ENCODE data around the gene TRIM26.
A peak's percentile ranks its signal among the peaks of the same experiment; 100 is the strongest.

TRIM26 gene

GRCh38 chr6:30157581-30157980 lies 55.6 kb downstream of the TRIM26 start (continued):
- TF ChIP-seq PATZ1 (CRISPR knock-in tag; IDR thresholded peaks at IDR 0.05; ENCODE audit: borderline replicate concordance) (no peak), SNAI2 (CRISPR knock-in tag; IDR thresholded peaks at IDR 0.05) (no peak), GLIS3 (CRISPR knock-in tag; IDR thresholded peaks at IDR 0.05) (no peak), CSDC2 (CRISPR knock-in tag; IDR thresholded peaks at IDR 0.05) (no peak), ZFP3 (CRISPR knock-in tag; IDR thresholded peaks at IDR 0.05) (no peak)

- no peak for TF ChIP-seq ZC3H10 (CRISPR knock-in tag; IDR thresholded peaks at IDR 0.05)
- no peak for TF ChIP-seq POU6F1 (CRISPR knock-in tag; IDR thresholded peaks at IDR 0.05; ENCODE audit: borderline replicate concordance, low read depth)
- no peak for TF ChIP-seq ZNF70 (CRISPR knock-in tag; IDR thresholded peaks at IDR 0.05)
- TF ChIP-seq CSDC2 (CRISPR knock-in tag; IDR thresholded peaks at IDR 0.05), result no peak
- TF ChIP-seq ARNTL (CRISPR knock-in tag; IDR thresholded peaks at IDR 0.05; ENCODE audit: borderline replicate concordance, low read depth), result no peak
- no peak for TF ChIP-seq ZFP30 (CRISPR knock-in tag; IDR thresholded peaks at IDR 0.05)
- no peak for TF ChIP-seq TCF4 (CRISPR knock-in tag; IDR thresholded peaks at IDR 0.05; ENCODE audit: borderline replicate concordance)
- no peak for TF ChIP-seq PATZ1 (CRISPR knock-in tag; IDR thresholded peaks at IDR 0.05; ENCODE audit: borderline replicate concordance)
- TF ChIP-seq ZFP3 (CRISPR knock-in tag; IDR thresholded peaks at IDR 0.05), result no peak
- no peak for TF ChIP-seq ISL1 (CRISPR knock-in tag; IDR thresholded peaks at IDR 0.05)
- TF ChIP-seq GLIS3 (CRISPR knock-in tag; IDR thresholded peaks at IDR 0.05), result no peak
- ATAC-seq, result no peak
These were observed 56.4 kb downstream of the TRIM26 start for GRCh38 chr6:30156774-30157173.

GRCh38 chr6:30156262-30156599 lies 57.0 kb downstream of the TRIM26 start:
- ATAC-seq, result no peak
- no peak for TF ChIP-seq ZFP30 (CRISPR knock-in tag; IDR thresholded peaks at IDR 0.05)

- no peak for ATAC-seq
- TF ChIP-seq PPARA (CRISPR knock-in tag; IDR thresholded peaks at IDR 0.05; ENCODE audit: borderline replicate concordance) (no peak), ZNF70 (CRISPR knock-in tag; IDR thresholded peaks at IDR 0.05) (no peak), CSDC2 (CRISPR knock-in tag; IDR thresholded peaks at IDR 0.05) (no peak), POU6F1 (CRISPR knock-in tag; IDR thresholded peaks at IDR 0.05; ENCODE audit: borderline replicate concordance, low read depth) (no peak), TOX (CRISPR knock-in tag; IDR thresholded peaks at IDR 0.05; ENCODE audit: borderline replicate concordance) (no peak), RARB (CRISPR knock-in tag; IDR thresholded peaks at IDR 0.05) (no peak)
These were observed 57.5 kb downstream of the TRIM26 start for GRCh38 chr6:30155520-30156261.

- TF ChIP-seq RARB (CRISPR knock-in tag; IDR thresholded peaks at IDR 0.05) (no peak), SNAI2 (CRISPR knock-in tag; IDR thresholded peaks at IDR 0.05) (no peak), PATZ1 (CRISPR knock-in tag; IDR thresholded peaks at IDR 0.05; ENCODE audit: borderline replicate concordance) (no peak), ZNF565 (CRISPR knock-in tag; conservative IDR thresholded peaks at IDR 0.05; ENCODE audit: low read depth) (no peak), ARNTL (CRISPR knock-in tag; IDR thresholded peaks at IDR 0.05; ENCODE audit: borderline replicate concordance, low read depth) (no peak), TCF4 (CRISPR knock-in tag; IDR thresholded peaks at IDR 0.05; ENCODE audit: borderline replicate concordance) (no peak), ISL1 (CRISPR knock-in tag; IDR thresholded peaks at IDR 0.05) (no peak), ZFP30 (CRISPR knock-in tag; IDR thresholded peaks at IDR 0.05) (no peak), OSR1 (CRISPR knock-in tag; IDR thresholded peaks at IDR 0.05) (no peak), ZC3H10 (CRISPR knock-in tag; IDR thresholded peaks at IDR 0.05) (no peak)
These were observed 58.3 kb downstream of the TRIM26 start for GRCh38 chr6:30154709-30155519.

More at GRCh38 chr6:30154709-30155519, 58.3 kb downstream of the TRIM26 start:
- ATAC-seq, result peak; percentile 80
